Measurements from ENCODE around the gene STARD3.

STARD3 gene

DNA sequence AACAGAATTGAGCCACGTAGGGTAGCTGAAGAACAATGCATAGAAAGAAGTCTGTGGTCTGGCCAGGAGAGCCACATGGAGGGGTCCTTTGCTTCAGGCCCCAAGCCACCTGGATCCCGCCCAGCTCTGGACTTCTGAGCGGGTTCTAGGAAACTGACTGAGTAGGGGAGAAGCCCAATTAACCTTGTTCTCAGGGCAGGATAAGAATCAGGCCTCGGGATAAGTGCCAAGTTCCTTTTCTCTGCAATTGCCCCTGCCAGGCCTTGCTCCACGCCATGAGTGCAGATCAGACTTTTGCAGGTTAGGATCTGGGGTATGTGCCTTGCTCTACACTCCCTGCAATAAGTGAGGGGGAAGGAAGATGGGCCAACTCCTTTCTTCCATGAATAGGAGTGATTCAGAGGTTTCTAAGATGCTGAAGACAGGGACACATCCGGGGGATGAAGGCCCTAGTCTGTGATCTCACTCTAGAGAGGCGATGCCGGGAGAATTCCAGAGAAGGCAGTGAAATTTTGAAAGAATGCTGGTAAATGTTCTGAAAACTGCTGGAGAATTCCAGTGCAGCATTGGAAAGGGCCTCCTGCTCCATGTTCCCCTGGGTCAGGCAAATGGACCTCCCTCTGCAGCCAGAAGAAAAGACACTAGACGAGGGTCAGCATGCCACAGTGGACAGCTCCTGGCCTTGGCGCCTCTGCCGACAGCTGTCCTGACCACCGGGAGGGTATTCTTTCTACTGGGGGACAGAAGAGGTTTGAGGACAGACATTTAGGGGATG lies 35.0 kb upstream of the STARD3 start:
- POLR2A ChIA-PET: no interaction called here

DNA sequence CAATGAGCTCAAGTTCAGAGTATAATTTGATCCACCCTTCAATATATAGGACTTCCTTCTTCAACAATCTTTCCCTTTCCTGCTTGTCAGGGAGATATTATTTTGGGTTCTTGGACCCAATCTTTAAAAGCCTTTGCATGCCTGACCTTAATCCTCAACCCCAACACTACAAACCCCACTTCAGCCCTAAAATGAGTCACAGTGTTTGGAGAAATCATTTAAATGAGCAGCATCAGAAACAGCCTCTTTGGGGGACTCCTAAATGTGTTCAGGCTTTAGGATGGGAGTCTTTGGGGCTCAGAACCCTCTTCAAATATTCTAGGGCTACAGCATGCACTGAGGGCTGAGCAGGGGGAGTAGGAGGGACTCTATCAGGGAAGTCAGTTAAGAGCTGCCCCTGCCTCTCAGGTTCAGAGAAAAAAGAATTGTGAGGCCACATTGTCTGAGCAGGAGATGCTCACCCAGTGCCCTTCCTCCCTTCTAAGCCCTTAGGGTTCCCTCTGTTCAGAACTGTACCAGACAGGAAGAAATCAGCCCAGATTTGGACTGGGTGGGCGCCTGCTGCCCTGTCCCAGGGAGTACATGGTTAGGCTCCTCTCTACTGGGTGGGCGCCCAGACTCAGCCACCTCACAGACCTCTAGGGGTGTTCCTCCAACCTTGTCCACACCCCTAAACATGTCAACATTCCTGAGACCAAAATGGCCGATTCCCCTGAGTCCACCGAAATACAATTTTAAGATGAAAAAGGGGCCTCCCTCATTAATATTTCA lies 34.2 kb upstream of the STARD3 start:
- DNase-seq (ENCODE audit: extremely low spot score): no peak
- TF ChIP-seq ARNT (IDR thresholded peaks at IDR 0.05) (no peak), HDGF (IDR thresholded peaks at IDR 0.05; ENCODE audit: borderline replicate concordance) (no peak), CTBP1 (IDR thresholded peaks at IDR 0.05; ENCODE audit: borderline replicate concordance) (no peak), TARDBP (IDR thresholded peaks at IDR 0.05) (no peak)
- CTCF ChIA-PET: interaction anchor here (1.4 to 3.4 kb wide), 2 partner anchors 19 kb away, joined by 4 to 12 read pairs; no protein-coding TSS in a partner anchor
- POLR2A ChIA-PET: no interaction called here

More for the DNA sequence above, 35.0 kb upstream of the STARD3 start:
- TF ChIP-seq SUZ12 (IDR thresholded peaks at IDR 0.05) (no peak), ARNT (IDR thresholded peaks at IDR 0.05) (no peak), HDGF (IDR thresholded peaks at IDR 0.05; ENCODE audit: borderline replicate concordance) (no peak), SP1 (IDR thresholded peaks at IDR 0.05) (no peak), BHLHE40 (IDR thresholded peaks at IDR 0.05; ENCODE audit: borderline replicate concordance) (no peak), LEF1 (IDR thresholded peaks at IDR 0.05; ENCODE audit: borderline replicate concordance) (no peak)
- no peak for DNase-seq (ENCODE audit: extremely low spot score)
- CTCF ChIA-PET: interaction anchor here (1.4 kb wide), 1 partner anchor 20 kb away, joined by 4 read pairs; no protein-coding TSS in a partner anchor

GRCh38 chr17:39603304-39604016 lies 33.5 kb upstream of the STARD3 start:
- TF ChIP-seq ZNF384 (IDR thresholded peaks at IDR 0.05) (no peak), ELF4 (IDR thresholded peaks at IDR 0.05) (no peak), SUZ12 (IDR thresholded peaks at IDR 0.05) (no peak)
- DNase-seq (ENCODE audit: extremely low spot score): no peak
- POLR2A ChIA-PET: no interaction called here
- CTCF ChIA-PET: interaction anchor here (3.4 kb wide), 1 partner anchor 18 kb away, joined by 12 read pairs; no protein-coding TSS in a partner anchor

DNA sequence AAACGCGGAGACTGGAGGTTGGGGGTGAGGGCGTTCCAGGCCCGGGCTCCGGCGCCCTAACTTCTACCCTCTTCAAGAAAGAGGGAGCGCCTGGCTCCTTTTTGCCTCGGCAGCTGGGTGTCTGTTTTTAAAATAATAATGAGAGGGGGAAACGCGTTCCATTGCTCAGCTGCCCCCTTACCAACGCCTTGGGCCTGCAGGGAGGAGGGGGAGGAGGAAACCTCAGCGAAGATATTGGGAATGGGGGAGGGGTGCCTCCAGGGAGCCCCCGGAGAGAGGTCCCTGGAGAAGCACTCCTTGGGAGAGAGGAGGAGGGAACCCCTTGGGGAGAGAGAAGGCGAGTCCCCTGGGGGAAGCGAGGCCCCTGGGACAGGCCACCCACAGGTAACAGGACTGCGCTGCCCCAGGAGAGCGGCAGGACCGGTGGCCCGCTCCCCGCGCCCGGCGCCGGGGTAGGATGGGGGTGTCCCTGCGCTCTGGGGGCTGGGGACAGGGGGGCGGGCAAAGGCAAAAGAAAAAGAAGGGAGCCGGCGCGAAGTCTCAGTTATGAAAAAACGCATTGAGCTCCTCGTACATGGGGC lies 31.9 kb upstream of the STARD3 start:
- DNase-seq (ENCODE audit: extremely low spot score): no peak
- ChIA-PET CTCF (interaction anchor here (3.4 kb wide), 1 partner anchor 17 kb away, joined by 12 read pairs; no protein-coding TSS in a partner anchor), POLR2A (no interaction called here)

DNA sequence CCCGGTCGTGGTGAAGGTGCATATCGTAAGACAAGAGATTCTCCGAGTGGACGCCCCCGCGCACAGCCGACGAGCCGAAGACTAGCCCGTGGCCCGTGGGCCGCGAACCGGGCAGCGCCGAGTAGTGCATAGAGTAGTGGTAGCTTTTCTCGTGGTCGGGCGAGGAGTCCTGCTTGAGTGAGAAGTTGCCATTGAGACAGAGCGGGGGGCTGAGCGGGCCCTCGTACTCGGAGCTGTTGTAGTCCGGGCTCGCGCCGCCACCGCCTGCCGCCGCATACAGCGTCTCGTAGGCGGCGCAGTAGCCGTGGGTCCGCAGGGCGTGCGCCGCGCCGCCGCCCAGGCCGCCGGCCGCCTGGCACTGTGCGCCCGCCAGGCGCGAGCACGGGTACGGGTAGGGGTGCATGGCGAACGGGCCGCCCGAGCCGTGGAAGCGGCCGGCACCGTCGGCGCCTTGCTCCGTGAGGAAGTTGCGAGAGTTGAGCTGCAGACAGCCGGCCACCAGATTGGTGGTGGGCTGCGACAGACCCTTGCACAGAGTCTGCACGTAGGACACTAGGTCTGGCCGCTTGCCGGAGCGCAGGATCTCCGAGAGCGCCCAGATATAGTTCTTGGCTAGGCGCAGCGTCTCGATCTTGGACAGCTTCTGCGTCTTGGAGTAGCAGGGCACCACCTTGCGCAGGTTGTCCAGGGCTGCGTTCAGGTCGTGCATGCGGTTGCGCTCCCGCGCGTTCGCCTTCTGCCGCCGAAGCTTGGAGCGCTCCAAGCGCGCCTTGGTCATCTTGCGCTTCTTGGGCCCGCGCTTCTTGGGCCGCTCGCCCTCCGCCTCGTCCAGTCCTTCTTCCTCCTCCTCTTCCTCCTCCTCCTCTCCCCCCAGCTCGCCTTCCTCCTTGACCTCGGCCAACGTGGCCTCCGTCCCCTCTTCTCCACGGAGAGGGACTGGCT lies 31.2 kb upstream of the STARD3 start:
- POLR2A ChIA-PET: no interaction called here
- no peak for DNase-seq (ENCODE audit: extremely low spot score)
- no peak for TF ChIP-seq FOXK2 (IDR thresholded peaks at IDR 0.05)
- TF ChIP-seq NFRKB (IDR thresholded peaks at IDR 0.05): no peak
- no peak for TF ChIP-seq LEF1 (IDR thresholded peaks at IDR 0.05; ENCODE audit: borderline replicate concordance)
- TF ChIP-seq BHLHE40 (IDR thresholded peaks at IDR 0.05; ENCODE audit: borderline replicate concordance): no peak
- no peak for TF ChIP-seq SP1 (IDR thresholded peaks at IDR 0.05)
- no peak for TF ChIP-seq ZNF384 (IDR thresholded peaks at IDR 0.05)
- TF ChIP-seq TARDBP (IDR thresholded peaks at IDR 0.05): no peak
- no peak for TF ChIP-seq FOXM1 (IDR thresholded peaks at IDR 0.05; ENCODE audit: borderline replicate concordance)
- TF ChIP-seq HDGF (IDR thresholded peaks at IDR 0.05; ENCODE audit: borderline replicate concordance): no peak
- no peak for TF ChIP-seq L3MBTL2 (conservative IDR thresholded peaks at IDR 0.05)
- TF ChIP-seq SUZ12 (IDR thresholded peaks at IDR 0.05): no peak
- no peak for TF ChIP-seq ARNT (IDR thresholded peaks at IDR 0.05)
- no peak for TF ChIP-seq CTBP1 (IDR thresholded peaks at IDR 0.05; ENCODE audit: borderline replicate concordance)
- no peak for TF ChIP-seq ELF4 (IDR thresholded peaks at IDR 0.05)
- TF ChIP-seq, protein P1, sequence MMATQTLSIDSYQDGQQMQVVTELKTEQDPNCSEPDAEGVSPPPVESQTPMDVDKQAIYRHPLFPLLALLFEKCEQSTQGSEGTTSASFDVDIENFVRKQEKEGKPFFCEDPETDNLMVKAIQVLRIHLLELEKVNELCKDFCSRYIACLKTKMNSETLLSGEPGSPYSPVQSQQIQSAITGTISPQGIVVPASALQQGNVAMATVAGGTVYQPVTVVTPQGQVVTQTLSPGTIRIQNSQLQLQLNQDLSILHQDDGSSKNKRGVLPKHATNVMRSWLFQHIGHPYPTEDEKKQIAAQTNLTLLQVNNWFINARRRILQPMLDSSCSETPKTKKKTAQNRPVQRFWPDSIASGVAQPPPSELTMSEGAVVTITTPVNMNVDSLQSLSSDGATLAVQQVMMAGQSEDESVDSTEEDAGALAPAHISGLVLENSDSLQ (IDR thresholded peaks at IDR 0.05): no peak
- CTCF ChIA-PET: interaction anchor here (1.1 to 3.4 kb wide), 2 partner anchors 16 to 18 kb away, joined by 3 to 12 read pairs; no protein-coding TSS in a partner anchor

More for the DNA sequence above, 31.9 kb upstream of the STARD3 start:
- TF ChIP-seq FOXM1 (IDR thresholded peaks at IDR 0.05; ENCODE audit: borderline replicate concordance) (no peak), SUZ12 (IDR thresholded peaks at IDR 0.05) (no peak), BHLHE40 (IDR thresholded peaks at IDR 0.05; ENCODE audit: borderline replicate concordance) (no peak), FOXA1 (IDR thresholded peaks at IDR 0.05) (no peak), LEF1 (IDR thresholded peaks at IDR 0.05; ENCODE audit: borderline replicate concordance) (no peak), ZNF384 (IDR thresholded peaks at IDR 0.05) (no peak), FOXK2 (IDR thresholded peaks at IDR 0.05) (no peak), ARNT (IDR thresholded peaks at IDR 0.05) (no peak)

GRCh38 chr17:39606434-39607056 lies 30.4 kb upstream of the STARD3 start:
- TF ChIP-seq HDGF (IDR thresholded peaks at IDR 0.05; ENCODE audit: borderline replicate concordance) (no peak), SP1 (IDR thresholded peaks at IDR 0.05) (no peak), FOXK2 (IDR thresholded peaks at IDR 0.05) (no peak), ARNT (IDR thresholded peaks at IDR 0.05) (no peak), NFRKB (IDR thresholded peaks at IDR 0.05) (no peak), BHLHE40 (IDR thresholded peaks at IDR 0.05; ENCODE audit: borderline replicate concordance) (no peak), TARDBP (IDR thresholded peaks at IDR 0.05) (no peak), LEF1 (IDR thresholded peaks at IDR 0.05; ENCODE audit: borderline replicate concordance) (no peak), CTBP1 (IDR thresholded peaks at IDR 0.05; ENCODE audit: borderline replicate concordance) (no peak), FOXA1 (IDR thresholded peaks at IDR 0.05) (no peak), ZNF384 (IDR thresholded peaks at IDR 0.05) (no peak), SUZ12 (IDR thresholded peaks at IDR 0.05) (no peak)
- no peak for DNase-seq (ENCODE audit: extremely low spot score)
- CTCF ChIA-PET: interaction anchor here (0.6 to 3.4 kb wide), 3 partner anchors 9 to 17 kb away, joined by 3 to 12 read pairs (median 3); no protein-coding TSS in a partner anchor
- POLR2A ChIA-PET: interaction anchor here (0.6 kb wide), 1 partner anchor 33 kb away, joined by 3 read pairs; no protein-coding TSS in a partner anchor

Data from HEK293T (cell line).